Esophagus muscularis mucosa (tissue), 4 donors: Measurements from ENCODE around the gene ASTN2.

Experiments used
- EP300 ChIP-seq: sonication (generic); formaldehyde crosslinking; IDR thresholded peaks from one replicate; pipeline ENCODE4 v1.6.1; 2017; ENCODE audit warnings: antibody characterized with exemption
- POLR2A ChIP-seq: fragments of 450-650 bp; IDR thresholded peaks from one replicate; pipeline ENCODE4 v1.6.1; 2017; ENCODE audit warnings: antibody characterized with exemption, moderate library complexity, mild to moderate bottlenecking, low read depth
- POLR2AphosphoS5 ChIP-seq, 2 donors: sonication (generic); formaldehyde crosslinking; IDR thresholded peaks; one replicate each; pipeline ENCODE4 v1.6.1; 2017; ENCODE audit warnings: antibody characterized with exemption in 2 of 2
- TF ChIP-seq, protein P1 (sequence below), 3 experiments: fragments of 200-600 bp in 2 of 3; fragments of 450-650 bp in 1 of 3; sonication (generic) in 2 of 3; IDR thresholded peaks; one replicate each; pipeline ENCODE4 v1.5.1; 2017 to 2019; ENCODE audit warnings: antibody characterized with exemption in 3 of 3, mild to moderate bottlenecking in 2 of 3, moderate library complexity in 1 of 3

DNA sequence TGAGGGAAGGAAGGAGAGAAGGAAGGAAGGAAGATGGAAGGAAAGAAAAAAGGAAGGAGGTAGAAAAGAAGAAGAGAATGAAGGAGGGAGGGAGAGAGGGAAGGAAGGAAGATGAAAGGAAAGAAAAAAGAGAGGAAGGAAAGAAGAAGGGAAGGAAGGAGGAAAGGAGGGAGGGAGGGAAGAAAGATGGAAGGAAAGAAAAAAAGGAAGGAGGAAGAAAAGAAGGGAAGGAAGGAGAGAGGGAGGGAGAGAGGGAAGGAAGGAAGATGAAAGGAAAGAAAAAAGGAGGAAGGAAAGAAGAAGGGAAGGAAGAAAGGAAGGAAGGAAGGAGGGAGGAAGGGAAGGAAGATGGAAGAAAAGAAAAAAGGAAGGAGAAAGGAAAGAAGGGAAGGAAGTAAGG, 912.1 kb downstream of the ASTN2 start:
- no peak for TF ChIP-seq POLR2A
- TF ChIP-seq, protein P1, sequence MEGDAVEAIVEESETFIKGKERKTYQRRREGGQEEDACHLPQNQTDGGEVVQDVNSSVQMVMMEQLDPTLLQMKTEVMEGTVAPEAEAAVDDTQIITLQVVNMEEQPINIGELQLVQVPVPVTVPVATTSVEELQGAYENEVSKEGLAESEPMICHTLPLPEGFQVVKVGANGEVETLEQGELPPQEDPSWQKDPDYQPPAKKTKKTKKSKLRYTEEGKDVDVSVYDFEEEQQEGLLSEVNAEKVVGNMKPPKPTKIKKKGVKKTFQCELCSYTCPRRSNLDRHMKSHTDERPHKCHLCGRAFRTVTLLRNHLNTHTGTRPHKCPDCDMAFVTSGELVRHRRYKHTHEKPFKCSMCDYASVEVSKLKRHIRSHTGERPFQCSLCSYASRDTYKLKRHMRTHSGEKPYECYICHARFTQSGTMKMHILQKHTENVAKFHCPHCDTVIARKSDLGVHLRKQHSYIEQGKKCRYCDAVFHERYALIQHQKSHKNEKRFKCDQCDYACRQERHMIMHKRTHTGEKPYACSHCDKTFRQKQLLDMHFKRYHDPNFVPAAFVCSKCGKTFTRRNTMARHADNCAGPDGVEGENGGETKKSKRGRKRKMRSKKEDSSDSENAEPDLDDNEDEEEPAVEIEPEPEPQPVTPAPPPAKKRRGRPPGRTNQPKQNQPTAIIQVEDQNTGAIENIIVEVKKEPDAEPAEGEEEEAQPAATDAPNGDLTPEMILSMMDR (IDR thresholded peaks at IDR 0.05), result no peak
- no peak for TF ChIP-seq POLR2AphosphoS5 (IDR thresholded peaks at IDR 0.05)
- no peak for TF ChIP-seq EP300
